Nephron (organoid): ENCODE data around the gene XRCC5.

Experiments used
- H3K27ac Mint-ChIP-seq, 3 experiments: 2 replicates each; pipeline ENCODE4 v1.8.0; 2020; ENCODE audit warnings: mixed read lengths in 3 of 3, mild to moderate bottlenecking in 2 of 3, moderate library complexity in 1 of 3
- H3K27me3 Mint-ChIP-seq: 2 replicates; pipeline ENCODE4 v1.8.0; 2021; ENCODE audit warnings: low read depth, mild to moderate bottlenecking, moderate library complexity, mixed read lengths
- H3K36me3 Mint-ChIP-seq: 2 replicates; pipeline ENCODE4 v1.8.0; 2020; ENCODE audit warnings: low read depth, mixed read lengths
- H3K4me1 Mint-ChIP-seq: 2 replicates; pipeline ENCODE4 v1.8.0; 2020; ENCODE audit warnings: mixed read lengths
- H3K4me3 Mint-ChIP-seq, 3 experiments: 2 replicates each; pipeline ENCODE4 v1.8.0; 2020; ENCODE audit warnings: mild to moderate bottlenecking in 3 of 3, mixed read lengths in 3 of 3, moderate library complexity in 2 of 3
- H3K9me3 Mint-ChIP-seq: 2 replicates; pipeline ENCODE4 v1.8.0; 2020; ENCODE audit warnings: mixed read lengths
- CTCF ChIP-seq, 3 experiments: fragments of 200-600 bp; sonication (generic); IDR thresholded peaks; one replicate each; pipeline ENCODE4 v1.5.0; 2021; ENCODE audit warnings: antibody characterized with exemption in 3 of 3; ENCODE audit not compliant: unreplicated experiment in 3 of 3

Gene XRCC5

GRCh38 chr2:216164087-216164486 lies 54.9 kb downstream of the XRCC5 start:
- no peaks in the 10 kb centered on the region for H3K27me3 Mint-ChIP-seq
- H3K4me1 Mint-ChIP-seq, result no peaks in the 10 kb centered on the region
- TF ChIP-seq CTCF (IDR thresholded peaks at IDR 0.05; ENCODE audit: unreplicated experiment in 3 of 3), result no peak

GRCh38 chr2:216164576-216164975 lies 55.4 kb downstream of the XRCC5 start:
- Mint-ChIP-seq H3K27me3 (no peaks in the 10 kb centered on the region), H3K9me3 (no peaks in the 10 kb centered on the region), H3K4me3 (no peak overlapping the region), H3K27ac (no peak overlapping the region), H3K4me1 (no peaks in the 10 kb centered on the region), H3K36me3 (peaks cover 95% of the 10 kb centered on the region)
- no peak for TF ChIP-seq CTCF (IDR thresholded peaks at IDR 0.05; ENCODE audit: unreplicated experiment in 3 of 3)

More at GRCh38 chr2:216164087-216164486, 54.9 kb downstream of the XRCC5 start:
- Mint-ChIP-seq H3K27ac (no peak overlapping the region), H3K4me3 (no peak overlapping the region), H3K36me3 (peaks cover 93% of the 10 kb centered on the region), H3K9me3 (no peaks in the 10 kb centered on the region)

GRCh38 chr2:216165711-216166110 lies 56.6 kb downstream of the XRCC5 start:
- no peak for TF ChIP-seq CTCF (IDR thresholded peaks at IDR 0.05; ENCODE audit: unreplicated experiment in 3 of 3)
- H3K4me3 Mint-ChIP-seq, result no peak overlapping the region

GRCh38 chr2:216169087-216169486 lies 59.9 kb downstream of the XRCC5 start:
- no peak overlapping the region for H3K4me3 Mint-ChIP-seq

More at GRCh38 chr2:216165711-216166110, 56.6 kb downstream of the XRCC5 start:
- no peaks in the 10 kb centered on the region for H3K4me1 Mint-ChIP-seq
- H3K27me3 Mint-ChIP-seq, result no peaks in the 10 kb centered on the region
- H3K9me3 Mint-ChIP-seq, result no peaks in the 10 kb centered on the region
- peaks cover 93% of the 10 kb centered on the region for H3K36me3 Mint-ChIP-seq
- H3K27ac Mint-ChIP-seq, result no peak overlapping the region

GRCh38 chr2:216170076-216170763 lies 61.1 kb downstream of the XRCC5 start:
- no peak overlapping the region for H3K4me3 Mint-ChIP-seq
- no peak for TF ChIP-seq CTCF (IDR thresholded peaks at IDR 0.05; ENCODE audit: unreplicated experiment in 3 of 3)

More at GRCh38 chr2:216169087-216169486, 59.9 kb downstream of the XRCC5 start:
- H3K27ac Mint-ChIP-seq, result no peak overlapping the region
- no peaks in the 10 kb centered on the region for H3K27me3 Mint-ChIP-seq
- no peaks in the 10 kb centered on the region for H3K4me1 Mint-ChIP-seq
- no peaks in the 10 kb centered on the region for H3K9me3 Mint-ChIP-seq
- peaks cover 92% of the 10 kb centered on the region for H3K36me3 Mint-ChIP-seq
- no peak for TF ChIP-seq CTCF (IDR thresholded peaks at IDR 0.05; ENCODE audit: unreplicated experiment in 3 of 3)

GRCh38 chr2:216171011-216171410 lies 61.9 kb downstream of the XRCC5 start:
- H3K4me1 Mint-ChIP-seq, result no peaks in the 10 kb centered on the region

More at GRCh38 chr2:216170076-216170763, 61.1 kb downstream of the XRCC5 start:
- H3K27ac Mint-ChIP-seq, result peak overlapping the region in 2 of 3 experiments; percentile 20 to 89
- H3K4me1 Mint-ChIP-seq, result no peaks in the 10 kb centered on the region
- peaks cover 92% of the 10 kb centered on the region for H3K36me3 Mint-ChIP-seq
- H3K9me3 Mint-ChIP-seq, result no peaks in the 10 kb centered on the region
- no peaks in the 10 kb centered on the region for H3K27me3 Mint-ChIP-seq

More at GRCh38 chr2:216171011-216171410, 61.9 kb downstream of the XRCC5 start:
- H3K4me3 Mint-ChIP-seq, result no peak overlapping the region
- no peaks in the 10 kb centered on the region for H3K9me3 Mint-ChIP-seq
- H3K36me3 Mint-ChIP-seq, result peaks cover 91% of the 10 kb centered on the region
- no peak for TF ChIP-seq CTCF (IDR thresholded peaks at IDR 0.05; ENCODE audit: unreplicated experiment in 3 of 3)
- H3K27me3 Mint-ChIP-seq, result no peaks in the 10 kb centered on the region
- peak overlapping the region; percentile 51 to 89 (median 57) for H3K27ac Mint-ChIP-seq
